Adrenal gland (tissue), 5 donors: ENCODE data around the gene COL25A1.

Experiments
- POLR2A ChIP-seq, 2 donors: fragments of 450-650 bp; IDR thresholded peaks; one replicate each; pipeline ENCODE4 v1.6.1; 2017; ENCODE audit warnings: antibody characterized with exemption in 2 of 2, mild to moderate bottlenecking in 2 of 2, moderate library complexity in 1 of 2
- TF ChIP-seq, protein P1 (sequence below), 6 experiments: fragments of 450-650 bp in 4 of 6; fragments of 200-600 bp in 2 of 6; sonication (generic) in 1 of 6; IDR thresholded peaks; 1 replicate in 5 of 6; 2 replicates in 1 of 6; pipeline versions ENCODE4 v1.5.1 to v1.8.0; 2016 to 2021; ENCODE audit warnings: antibody characterized with exemption in 6 of 6, mild to moderate bottlenecking in 2 of 6, moderate library complexity in 1 of 6
- donor health status: DM: no; HTN: no; CAD: no.

DNA sequence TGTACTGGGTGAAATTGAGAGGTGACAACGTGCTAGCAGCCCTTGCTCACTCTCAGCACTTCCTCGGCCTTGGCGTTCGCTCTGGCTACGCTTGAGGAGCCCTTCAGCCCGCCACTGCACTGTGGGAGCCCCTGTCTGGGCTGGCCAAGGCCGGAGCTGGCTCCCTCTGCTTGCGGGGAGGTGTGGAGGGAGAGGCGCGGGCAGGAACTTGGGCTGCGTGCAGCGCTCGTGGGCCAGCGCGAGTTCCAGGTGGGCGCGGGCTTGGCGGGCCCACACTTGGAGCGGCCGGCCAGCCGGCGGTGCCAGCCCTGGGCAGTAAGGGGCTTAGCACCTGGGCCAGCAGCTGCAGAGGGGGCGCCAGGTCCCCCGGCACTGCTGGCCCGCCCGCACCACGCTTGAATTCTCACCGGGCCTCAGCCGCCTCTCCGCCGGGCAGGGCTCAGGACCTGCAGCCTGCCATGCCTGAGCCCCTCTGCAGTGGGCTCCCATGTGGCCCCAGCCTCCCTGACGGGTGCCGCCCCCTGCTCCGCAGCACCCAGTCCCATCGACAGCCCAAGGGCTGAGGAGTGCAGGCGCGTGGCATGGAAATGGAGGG lies 290.1 kb downstream of the COL25A1 start:
- TF ChIP-seq, protein P1, sequence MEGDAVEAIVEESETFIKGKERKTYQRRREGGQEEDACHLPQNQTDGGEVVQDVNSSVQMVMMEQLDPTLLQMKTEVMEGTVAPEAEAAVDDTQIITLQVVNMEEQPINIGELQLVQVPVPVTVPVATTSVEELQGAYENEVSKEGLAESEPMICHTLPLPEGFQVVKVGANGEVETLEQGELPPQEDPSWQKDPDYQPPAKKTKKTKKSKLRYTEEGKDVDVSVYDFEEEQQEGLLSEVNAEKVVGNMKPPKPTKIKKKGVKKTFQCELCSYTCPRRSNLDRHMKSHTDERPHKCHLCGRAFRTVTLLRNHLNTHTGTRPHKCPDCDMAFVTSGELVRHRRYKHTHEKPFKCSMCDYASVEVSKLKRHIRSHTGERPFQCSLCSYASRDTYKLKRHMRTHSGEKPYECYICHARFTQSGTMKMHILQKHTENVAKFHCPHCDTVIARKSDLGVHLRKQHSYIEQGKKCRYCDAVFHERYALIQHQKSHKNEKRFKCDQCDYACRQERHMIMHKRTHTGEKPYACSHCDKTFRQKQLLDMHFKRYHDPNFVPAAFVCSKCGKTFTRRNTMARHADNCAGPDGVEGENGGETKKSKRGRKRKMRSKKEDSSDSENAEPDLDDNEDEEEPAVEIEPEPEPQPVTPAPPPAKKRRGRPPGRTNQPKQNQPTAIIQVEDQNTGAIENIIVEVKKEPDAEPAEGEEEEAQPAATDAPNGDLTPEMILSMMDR (IDR thresholded peaks at IDR 0.05): no peak
- no peak for TF ChIP-seq POLR2A (IDR thresholded peaks at IDR 0.05)
